ENCODE results near the gene WSB1. TPM values are rescaled to one million over a fixed set of nuclear protein-coding genes. Genes with fewer than 3 reads are reported as not detected.
A peak's percentile ranks its signal among the peaks of the same experiment; 100 is the strongest.

The WSB1 gene
- total and polyA plus RNA-seq, 2 experiments from 2014 or later, result 101 to 108 TPM

DNA sequence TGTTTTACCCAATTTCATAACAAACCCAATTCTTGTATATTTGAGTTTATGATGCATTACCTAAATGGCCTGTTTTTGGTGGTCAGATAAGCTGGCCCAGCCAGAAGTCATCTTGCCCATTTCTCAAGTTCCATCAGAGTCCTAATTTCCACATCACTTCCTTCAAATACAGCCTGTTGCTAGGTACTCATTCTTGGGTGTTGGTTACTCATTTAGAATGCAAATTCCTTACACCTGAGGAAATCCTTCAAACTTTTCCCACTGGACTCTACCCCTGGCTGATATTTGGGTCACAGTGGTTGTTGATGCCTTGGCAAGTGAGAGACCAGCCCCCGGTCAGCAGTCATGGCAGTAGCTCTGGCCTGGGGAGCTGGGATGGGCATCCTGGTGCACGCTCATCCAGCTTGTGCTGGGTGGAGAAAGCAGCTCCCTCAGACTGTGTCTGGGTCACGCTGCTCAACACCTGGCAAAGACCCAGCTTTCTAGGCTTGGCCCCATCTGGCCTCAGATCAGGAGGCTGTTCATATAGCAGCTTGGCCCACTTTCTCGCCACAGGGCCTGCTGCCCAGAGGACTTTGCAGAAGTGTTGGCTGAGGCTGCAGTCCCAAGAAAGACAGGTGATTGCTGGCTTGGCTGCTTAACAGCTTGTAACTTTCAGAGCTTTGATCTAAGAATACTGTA, 25.8 kb downstream of the WSB1 start (continued):
- TF ChIP-seq ZNF331 (CRISPR knock-in tag; IDR thresholded peaks at IDR 0.05; ENCODE audit: low read depth), result no peak
- no peak for TF ChIP-seq EZH2 (IDR thresholded peaks at IDR 0.05; ENCODE audit: low read depth, unreplicated experiment)
- no peak for TF ChIP-seq ZNF114 (CRISPR knock-in tag; IDR thresholded peaks at IDR 0.05)
- no peak for TF ChIP-seq NANOG (IDR thresholded peaks at IDR 0.05; ENCODE audit: borderline replicate concordance)

DNA sequence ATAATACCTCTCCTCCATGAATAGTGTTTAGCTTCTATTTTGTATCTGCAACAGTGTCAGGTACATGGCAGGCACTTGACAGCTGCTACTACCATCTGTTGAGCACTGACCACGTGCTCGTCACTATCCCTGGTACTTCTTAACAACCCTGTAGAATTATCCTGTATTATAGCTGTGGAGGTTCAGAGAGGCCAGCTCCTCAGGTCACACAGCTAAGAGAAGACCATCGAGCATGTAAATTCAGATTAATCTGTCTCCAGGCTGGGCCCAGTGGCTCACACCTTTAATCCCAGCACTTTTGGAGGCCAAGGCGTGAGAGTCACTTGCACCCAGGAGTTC, 26.3 kb downstream of the WSB1 start:
- H3K27ac Mint-ChIP-seq, result 0 out of 2 replicates have a peak overlapping the region, but pooled peaks have one; percentile 12
- H3K4me3 ChIP-seq, result no peak overlapping the region
- H4K20me1 ChIP-seq (replicated peaks; ENCODE audit: insufficient read depth), result no peaks in the 10 kb centered on the region
- H3K27ac ChIP-seq (ENCODE audit: low read depth), result no peak overlapping the region
- no peaks in the 10 kb centered on the region for H3K9me3 Mint-ChIP-seq
- H3K4me2 ChIP-seq, result no peak overlapping the region
- ATAC-seq (no peak), DNase-seq (ENCODE audit: low spot score) (no peak)
- peaks cover 2% of the 10 kb centered on the region for H3K27me3 Mint-ChIP-seq (ENCODE audit: insufficient read depth, low read depth, poor library complexity)
- TF ChIP-seq ZNF331 (CRISPR knock-in tag; IDR thresholded peaks at IDR 0.05; ENCODE audit: low read depth) (no peak), EZH2 (IDR thresholded peaks at IDR 0.05; ENCODE audit: low read depth, unreplicated experiment) (no peak)
- TF ChIP-seq, protein P1, sequence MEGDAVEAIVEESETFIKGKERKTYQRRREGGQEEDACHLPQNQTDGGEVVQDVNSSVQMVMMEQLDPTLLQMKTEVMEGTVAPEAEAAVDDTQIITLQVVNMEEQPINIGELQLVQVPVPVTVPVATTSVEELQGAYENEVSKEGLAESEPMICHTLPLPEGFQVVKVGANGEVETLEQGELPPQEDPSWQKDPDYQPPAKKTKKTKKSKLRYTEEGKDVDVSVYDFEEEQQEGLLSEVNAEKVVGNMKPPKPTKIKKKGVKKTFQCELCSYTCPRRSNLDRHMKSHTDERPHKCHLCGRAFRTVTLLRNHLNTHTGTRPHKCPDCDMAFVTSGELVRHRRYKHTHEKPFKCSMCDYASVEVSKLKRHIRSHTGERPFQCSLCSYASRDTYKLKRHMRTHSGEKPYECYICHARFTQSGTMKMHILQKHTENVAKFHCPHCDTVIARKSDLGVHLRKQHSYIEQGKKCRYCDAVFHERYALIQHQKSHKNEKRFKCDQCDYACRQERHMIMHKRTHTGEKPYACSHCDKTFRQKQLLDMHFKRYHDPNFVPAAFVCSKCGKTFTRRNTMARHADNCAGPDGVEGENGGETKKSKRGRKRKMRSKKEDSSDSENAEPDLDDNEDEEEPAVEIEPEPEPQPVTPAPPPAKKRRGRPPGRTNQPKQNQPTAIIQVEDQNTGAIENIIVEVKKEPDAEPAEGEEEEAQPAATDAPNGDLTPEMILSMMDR (conservative IDR thresholded peaks at IDR 0.05; ENCODE audit: low read depth in 2 of 2), result no peak
- TF ChIP-seq, protein P2, sequence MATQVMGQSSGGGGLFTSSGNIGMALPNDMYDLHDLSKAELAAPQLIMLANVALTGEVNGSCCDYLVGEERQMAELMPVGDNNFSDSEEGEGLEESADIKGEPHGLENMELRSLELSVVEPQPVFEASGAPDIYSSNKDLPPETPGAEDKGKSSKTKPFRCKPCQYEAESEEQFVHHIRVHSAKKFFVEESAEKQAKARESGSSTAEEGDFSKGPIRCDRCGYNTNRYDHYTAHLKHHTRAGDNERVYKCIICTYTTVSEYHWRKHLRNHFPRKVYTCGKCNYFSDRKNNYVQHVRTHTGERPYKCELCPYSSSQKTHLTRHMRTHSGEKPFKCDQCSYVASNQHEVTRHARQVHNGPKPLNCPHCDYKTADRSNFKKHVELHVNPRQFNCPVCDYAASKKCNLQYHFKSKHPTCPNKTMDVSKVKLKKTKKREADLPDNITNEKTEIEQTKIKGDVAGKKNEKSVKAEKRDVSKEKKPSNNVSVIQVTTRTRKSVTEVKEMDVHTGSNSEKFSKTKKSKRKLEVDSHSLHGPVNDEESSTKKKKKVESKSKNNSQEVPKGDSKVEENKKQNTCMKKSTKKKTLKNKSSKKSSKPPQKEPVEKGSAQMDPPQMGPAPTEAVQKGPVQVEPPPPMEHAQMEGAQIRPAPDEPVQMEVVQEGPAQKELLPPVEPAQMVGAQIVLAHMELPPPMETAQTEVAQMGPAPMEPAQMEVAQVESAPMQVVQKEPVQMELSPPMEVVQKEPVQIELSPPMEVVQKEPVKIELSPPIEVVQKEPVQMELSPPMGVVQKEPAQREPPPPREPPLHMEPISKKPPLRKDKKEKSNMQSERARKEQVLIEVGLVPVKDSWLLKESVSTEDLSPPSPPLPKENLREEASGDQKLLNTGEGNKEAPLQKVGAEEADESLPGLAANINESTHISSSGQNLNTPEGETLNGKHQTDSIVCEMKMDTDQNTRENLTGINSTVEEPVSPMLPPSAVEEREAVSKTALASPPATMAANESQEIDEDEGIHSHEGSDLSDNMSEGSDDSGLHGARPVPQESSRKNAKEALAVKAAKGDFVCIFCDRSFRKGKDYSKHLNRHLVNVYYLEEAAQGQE (IDR thresholded peaks at IDR 0.05; ENCODE audit: unreplicated experiment), result no peak
- H3K4me1 Mint-ChIP-seq, result peaks cover 10% of the 10 kb centered on the region; the same call in 2 of the 3 replicates
- H3K79me2 ChIP-seq (replicated peaks; ENCODE audit: insufficient read depth), result no peaks in the 10 kb centered on the region
- H3K9me2 ChIP-seq (ENCODE audit: insufficient read depth), result peaks cover 6% of the 10 kb centered on the region; the same call in 1 of the 2 replicates
- no peak overlapping the region for H3K4me3 Mint-ChIP-seq
- H3K36me3 Mint-ChIP-seq (ENCODE audit: low read depth), result peaks cover 33% of the 10 kb centered on the region
- no peak overlapping the region for H2AFZ ChIP-seq
- H3K36me3 ChIP-seq (ENCODE audit: insufficient read depth), result peaks cover 12% of the 10 kb centered on the region; the same call in 1 of the 2 replicates
- H3K27me3 ChIP-seq (ENCODE audit: insufficient read depth), result no peaks in the 10 kb centered on the region
- no peaks in the 10 kb centered on the region for H3F3A ChIP-seq (replicated peaks; ENCODE audit: low read depth)
- no peaks in the 10 kb centered on the region for H3K4me1 ChIP-seq (ENCODE audit: insufficient read depth)

DNA sequence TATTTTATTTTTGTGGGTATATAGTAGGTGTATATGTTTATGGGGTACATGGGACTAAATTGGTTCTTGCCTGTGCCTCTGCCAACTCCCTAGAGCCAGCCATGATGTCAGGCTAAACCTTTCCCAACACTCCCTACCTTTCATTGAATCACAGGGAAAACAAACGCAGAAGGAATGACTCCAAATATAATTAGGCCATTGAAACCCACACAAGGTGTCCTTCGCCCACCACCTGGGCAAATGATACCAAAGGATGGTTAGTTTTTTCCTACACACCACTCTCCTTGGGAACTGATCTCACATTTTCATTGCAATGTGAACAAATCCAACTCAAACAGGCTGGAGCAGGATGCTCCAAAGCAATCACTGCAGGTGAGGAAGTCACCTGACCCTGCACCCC, 27.5 kb downstream of the WSB1 start:
- peaks cover 2% of the 10 kb centered on the region for H3K27me3 Mint-ChIP-seq (ENCODE audit: insufficient read depth, low read depth, poor library complexity)
- H3F3A ChIP-seq (replicated peaks; ENCODE audit: low read depth), result no peaks in the 10 kb centered on the region
- TF ChIP-seq, protein P1 (conservative IDR thresholded peaks at IDR 0.05; ENCODE audit: low read depth in 2 of 2), result no peak

More for the DNA sequence above, 27.5 kb downstream of the WSB1 start:
- Mint-ChIP-seq H3K4me3 (no peak overlapping the region), H3K9me3 (no peaks in the 10 kb centered on the region), H3K36me3 (ENCODE audit: low read depth) (peaks cover 22% of the 10 kb centered on the region), H3K27ac (peak overlapping the region; percentile 35; the same call in 1 of the 2 replicates), H3K4me1 (peaks cover 10% of the 10 kb centered on the region; the same call in 2 of the 3 replicates)
- H3K79me2 ChIP-seq (replicated peaks; ENCODE audit: insufficient read depth), result no peaks in the 10 kb centered on the region
- H3K9me2 ChIP-seq (ENCODE audit: insufficient read depth), result peaks cover 6% of the 10 kb centered on the region; the same call in 1 of the 2 replicates
- no peaks in the 10 kb centered on the region; the same call in 1 of the 2 replicates for H3K4me1 ChIP-seq (ENCODE audit: insufficient read depth)
- no peak overlapping the region for H3K4me2 ChIP-seq
- H3K36me3 ChIP-seq (ENCODE audit: insufficient read depth), result peaks cover 2% of the 10 kb centered on the region; the same call in 1 of the 2 replicates
- H3K4me3 ChIP-seq, result no peak overlapping the region
- no peak overlapping the region for H2AFZ ChIP-seq
- H3K27ac ChIP-seq (ENCODE audit: low read depth), result 0 out of 2 replicates have a peak overlapping the region, but pooled peaks have one; percentile 23
- H4K20me1 ChIP-seq (replicated peaks; ENCODE audit: insufficient read depth), result no peaks in the 10 kb centered on the region
- peak; percentile 30 for DNase-seq (ENCODE audit: low spot score)
- no peak for ATAC-seq
- no peaks in the 10 kb centered on the region for H3K27me3 ChIP-seq (ENCODE audit: insufficient read depth)

All from GM23338 (cell line).